Neutrophil (primary cell): ENCODE data around the gene NTSR1.

Experiments
- H3K27ac ChIP-seq: fragments of 200-600 bp; sonication (generic); 2 replicates; pipeline ENCODE4 v1.5.1; 2016; ENCODE audit warnings: mild to moderate bottlenecking, moderate library complexity
- H3K27me3 ChIP-seq: fragments of 200-600 bp; sonication (generic); 2 replicates; pipeline ENCODE4 v1.6.0; 2016; ENCODE audit warnings: mild to moderate bottlenecking
- H3K36me3 ChIP-seq: fragments of 200-600 bp; sonication (generic); 2 replicates; pipeline ENCODE4 v1.5.1; 2017
- H3K4me1 ChIP-seq, 2 experiments: fragments of 200-600 bp in 1 of 2; sonication (generic) in 1 of 2; 1 replicate in 1 of 2; 2 replicates in 1 of 2; pipeline versions ENCODE4 v1.5.1 to v1.6.1; 2013 to 2016; ENCODE audit warnings: low read depth in 1 of 2, low read length in 1 of 2, mild to moderate bottlenecking in 1 of 2, moderate library complexity in 1 of 2; ENCODE audit not compliant: control insufficient read depth in 1 of 2, insufficient read depth in 1 of 2
- H3K4me3 ChIP-seq, 2 experiments: fragments of 200-600 bp in 1 of 2; sonication (generic) in 1 of 2; 1 replicate in 1 of 2; 2 replicates in 1 of 2; pipeline ENCODE4 v1.5.1; 2013 to 2016; ENCODE audit warnings: low read depth in 1 of 2, low read length in 1 of 2, mild to moderate bottlenecking in 1 of 2, moderate library complexity in 1 of 2
- H3K9me3 ChIP-seq: fragments of 200-600 bp; sonication (generic); 2 replicates; pipeline ENCODE4 v1.5.1; 2016
- CTCF ChIP-seq: fragments of 200-600 bp; sonication (generic); IDR thresholded peaks from 2 replicates; pipeline ENCODE4 v1.5.1; 2016; ENCODE audit warnings: antibody characterized with exemption

NTSR1 gene

DNA sequence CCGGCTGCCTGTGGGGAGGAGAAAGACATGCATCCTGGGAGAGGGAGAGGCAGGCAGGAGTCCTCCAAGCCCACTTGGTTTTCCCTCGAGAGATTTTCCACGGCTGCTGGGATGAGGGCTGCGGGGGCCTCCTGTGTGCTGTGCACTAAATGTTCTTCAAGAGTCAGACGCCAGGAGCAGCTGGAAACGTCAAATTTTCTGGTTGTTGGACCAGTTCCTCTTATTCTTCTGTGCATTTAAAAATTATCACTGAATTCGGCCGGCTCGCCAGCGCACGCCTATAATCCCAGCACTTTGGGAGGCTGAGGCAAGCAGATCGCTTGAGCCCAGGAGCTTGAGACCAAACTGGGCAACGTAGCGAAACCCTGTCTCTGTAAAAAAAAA is 32.8 kb upstream of the NTSR1 start:
- Histone ChIP-seq H3K36me3 (no peaks in the 10 kb centered on the region), H3K4me1 (peaks cover 64 to 73% of the 10 kb centered on the region in 2 experiments), H3K27ac (no peak overlapping the region), H3K9me3 (no peaks in the 10 kb centered on the region), H3K27me3 (no peaks in the 10 kb centered on the region), H3K4me3 (no peak overlapping the region)
- TF ChIP-seq CTCF, result no peak

DNA sequence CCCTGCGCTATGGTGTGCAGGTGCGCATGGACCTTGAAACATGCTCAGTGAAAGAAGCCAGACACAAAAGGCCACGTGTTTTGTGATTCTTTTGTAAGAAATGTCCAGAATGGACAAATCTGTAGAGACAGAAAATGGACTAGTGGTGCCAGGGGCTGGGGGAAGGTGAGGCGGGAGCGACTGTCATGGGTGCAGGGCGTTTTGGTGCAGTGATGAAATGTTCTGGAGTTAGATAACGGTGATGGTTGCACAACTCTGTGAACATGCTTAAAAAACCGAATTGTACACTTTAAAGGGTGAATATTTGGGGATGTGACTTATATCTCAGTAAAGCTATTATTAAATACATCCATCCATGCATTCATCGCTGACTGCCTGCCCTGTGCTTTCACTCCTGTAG is 31.7 kb upstream of the NTSR1 start:
- H3K9me3 ChIP-seq, result no peaks in the 10 kb centered on the region
- no peak overlapping the region for H3K4me3 ChIP-seq
- H3K27me3 ChIP-seq, result no peaks in the 10 kb centered on the region
- TF ChIP-seq CTCF, result no peak
- no peaks in the 10 kb centered on the region for H3K36me3 ChIP-seq
- peaks cover 56 to 63% of the 10 kb centered on the region in 2 experiments for H3K4me1 ChIP-seq
- H3K27ac ChIP-seq, result peak overlapping the region; percentile 51

- Histone ChIP-seq H3K27ac (peak overlapping the region; percentile 51), H3K36me3 (no peaks in the 10 kb centered on the region), H3K9me3 (no peaks in the 10 kb centered on the region), H3K4me1 (peaks cover 49 to 56% of the 10 kb centered on the region in 2 experiments), H3K27me3 (no peaks in the 10 kb centered on the region), H3K4me3 (no peak overlapping the region)
- no peak for TF ChIP-seq CTCF
These were observed 31.0 kb upstream of the NTSR1 start for GRCh38 chr20:62677678-62678077.

DNA sequence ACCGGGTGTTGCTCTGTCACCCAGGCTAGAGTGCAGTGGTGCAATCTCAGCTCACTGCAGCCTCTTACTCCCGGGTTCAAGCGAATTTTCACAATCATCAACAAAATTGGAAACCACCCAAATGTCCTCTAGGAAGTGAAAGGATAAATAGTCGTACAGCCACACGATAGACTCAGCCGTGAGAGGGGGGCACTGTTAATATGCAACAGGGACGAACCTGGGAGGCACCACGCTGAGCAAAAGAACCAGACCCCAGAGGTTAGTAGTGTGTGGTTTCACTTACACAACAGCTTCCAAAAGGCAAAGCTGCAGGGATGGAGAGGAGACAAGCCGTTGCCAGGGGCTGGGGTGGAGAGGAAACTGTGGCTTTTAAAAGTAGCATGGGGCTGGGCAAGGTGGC is 30.1 kb upstream of the NTSR1 start:
- H3K4me1 ChIP-seq, result peaks cover 44 to 63% of the 10 kb centered on the region in 2 experiments
- H3K9me3 ChIP-seq, result no peaks in the 10 kb centered on the region
- TF ChIP-seq CTCF, result no peak
- no peaks in the 10 kb centered on the region for H3K27me3 ChIP-seq
- no peaks in the 10 kb centered on the region for H3K36me3 ChIP-seq
- H3K27ac ChIP-seq, result peak overlapping the region; percentile 51
- H3K4me3 ChIP-seq, result no peak overlapping the region

DNA sequence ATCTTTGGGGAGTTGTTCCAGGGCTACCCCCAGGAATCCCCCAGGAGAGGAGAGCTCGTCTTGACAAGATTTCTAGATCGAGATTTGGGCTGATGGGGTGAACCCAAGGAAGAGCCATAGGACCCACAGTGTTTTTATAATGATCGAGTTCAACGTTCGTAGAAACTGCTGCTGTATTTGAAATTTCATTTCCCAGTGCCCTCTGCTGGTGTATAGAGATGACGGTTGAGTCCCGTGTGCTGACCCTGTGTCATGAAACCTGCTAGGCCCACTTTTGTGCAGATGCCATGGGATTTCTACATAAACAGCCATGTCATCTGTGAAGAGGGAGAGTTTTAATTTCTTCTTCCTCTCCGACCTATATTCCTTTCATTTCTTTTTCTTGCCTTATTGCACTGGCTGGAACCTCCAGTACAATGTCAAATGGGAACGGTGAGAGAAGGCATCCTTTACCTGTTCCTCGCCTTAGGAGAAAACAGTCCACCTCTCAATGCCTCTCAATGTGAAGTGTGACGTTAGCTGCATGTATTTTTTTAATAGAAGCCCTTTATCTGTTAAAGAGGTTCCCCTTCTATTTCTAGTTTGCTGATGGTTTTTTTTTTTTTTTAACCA is 28.6 kb upstream of the NTSR1 start:
- Histone ChIP-seq H3K27me3 (no peaks in the 10 kb centered on the region), H3K4me3 (no peak overlapping the region)
- TF ChIP-seq CTCF, result no peak

More for the DNA sequence above, 28.6 kb upstream of the NTSR1 start:
- no peaks in the 10 kb centered on the region for H3K9me3 ChIP-seq
- peaks cover 40 to 64% of the 10 kb centered on the region in 2 experiments for H3K4me1 ChIP-seq
- H3K36me3 ChIP-seq, result no peaks in the 10 kb centered on the region
- no peak overlapping the region for H3K27ac ChIP-seq
